Trophoblast cell (in vitro differentiated cells and primary cell): ENCODE data around the gene CHCHD6.

ENCODE experiments used
- DNase-seq, 2 donors: peaks; one replicate each; pipeline ENCODE4 v3.0.0-alpha.2; 2016
- H2AFZ ChIP-seq: 2 replicates; pipeline ENCODE4 v1.6.1; 2013; ENCODE audit warnings: low read length, moderate library complexity, mild to moderate bottlenecking; ENCODE audit not compliant: insufficient read depth, poor library complexity
- H2AK5ac ChIP-seq: 2 replicates; pipeline ENCODE4 v1.6.1; 2013; ENCODE audit warnings: mild to moderate bottlenecking, low read length
- H2BK120ac ChIP-seq: 2 replicates; pipeline ENCODE4 v1.6.1; 2013; ENCODE audit warnings: low read length, mild to moderate bottlenecking, moderate library complexity; ENCODE audit not compliant: insufficient read depth, poor library complexity
- H2BK12ac ChIP-seq: 2 replicates; pipeline ENCODE4 v1.6.1; 2013; ENCODE audit warnings: mild to moderate bottlenecking, low read length, moderate library complexity
- H2BK5ac ChIP-seq: 2 replicates; pipeline ENCODE4 v1.6.1; 2013; ENCODE audit warnings: low read length, low read depth, moderate library complexity, mild to moderate bottlenecking; ENCODE audit not compliant: poor library complexity
- H3K14ac ChIP-seq: 2 replicates; pipeline ENCODE4 v1.6.1; 2013; ENCODE audit warnings: mild to moderate bottlenecking, low read length
- H3K18ac ChIP-seq: 2 replicates; pipeline ENCODE4 v1.6.1; 2013; ENCODE audit warnings: mild to moderate bottlenecking, low read length
- H3K23ac ChIP-seq: 2 replicates; pipeline ENCODE4 v1.6.1; 2013; ENCODE audit warnings: low read length
- H3K27ac ChIP-seq: 2 replicates; pipeline ENCODE4 v1.5.1; 2013; ENCODE audit warnings: low read depth, mild to moderate bottlenecking, inconsistent platforms, low read length, moderate library complexity
- H3K27me3 ChIP-seq: 2 replicates; pipeline ENCODE4 v1.6.1; 2013; ENCODE audit warnings: inconsistent platforms, mild to moderate bottlenecking, low read length, moderate library complexity; ENCODE audit not compliant: insufficient read depth
- H3K36me3 ChIP-seq, 2 experiments: 1 replicate in 1 of 2; 2 replicates in 1 of 2; pipeline ENCODE4 v1.6.1; 2013; ENCODE audit warnings: low read length in 2 of 2, mild to moderate bottlenecking in 2 of 2, moderate library complexity in 1 of 2; ENCODE audit not compliant: insufficient read depth in 2 of 2, control insufficient read depth in 1 of 2
- H3K4ac ChIP-seq: 2 replicates; pipeline ENCODE4 v1.6.1; 2013; ENCODE audit warnings: low read depth, mild to moderate bottlenecking, low read length, moderate library complexity
- H3K4me1 ChIP-seq, 2 experiments: 1 replicate in 1 of 2; 2 replicates in 1 of 2; pipeline ENCODE4 v1.6.1; 2013; ENCODE audit warnings: low read length in 2 of 2, mild to moderate bottlenecking in 2 of 2, moderate library complexity in 1 of 2; ENCODE audit not compliant: insufficient read depth in 2 of 2, control insufficient read depth in 1 of 2
- H3K4me2 ChIP-seq: 2 replicates; pipeline ENCODE4 v1.6.1; 2013; ENCODE audit warnings: inconsistent platforms, mild to moderate bottlenecking, low read length, moderate library complexity
- H3K4me3 ChIP-seq: 2 replicates; pipeline ENCODE4 v1.5.1; 2013; ENCODE audit warnings: mild to moderate bottlenecking, low read depth, low read length, inconsistent platforms
- H3K79me1 ChIP-seq: one replicate; pipeline ENCODE4 v1.6.1; 2013; ENCODE audit warnings: low read length
- H3K79me2 ChIP-seq: 2 replicates; pipeline ENCODE4 v1.6.1; 2013; ENCODE audit warnings: low read length, mild to moderate bottlenecking; ENCODE audit not compliant: control insufficient read depth, insufficient read depth, poor library complexity
- H3K9ac ChIP-seq: 2 replicates; pipeline ENCODE4 v1.6.1; 2013; ENCODE audit warnings: mild to moderate bottlenecking, low read length
- H3K9me3 ChIP-seq: 2 replicates; pipeline ENCODE4 v1.6.1; 2013; ENCODE audit warnings: low read depth, mild to moderate bottlenecking, control low read depth, inconsistent platforms, low read length; ENCODE audit not compliant: insufficient read depth
- H4K12ac ChIP-seq: 2 replicates; pipeline ENCODE4 v1.6.1; 2013; ENCODE audit warnings: low read depth, mild to moderate bottlenecking, low read length, moderate library complexity
- H4K8ac ChIP-seq: 2 replicates; pipeline ENCODE4 v1.6.1; 2013; ENCODE audit warnings: low read depth, mild to moderate bottlenecking, low read length, moderate library complexity
- H4K91ac ChIP-seq: one replicate; pipeline ENCODE4 v1.6.1; 2013; ENCODE audit warnings: low read depth, mild to moderate bottlenecking, low read length, moderate library complexity
- WGBS: extraction: QIAGEN DNeasy Blood & Tissue Kit; methylation state at CpG from one replicate; pipeline ENCODE4 v1.1.7; 2013; ENCODE audit warnings: missing lambda C conversion rate; ENCODE audit not compliant: insufficient read length, insufficient coverage; ENCODE audit errors: extremely low coverage; 5-methylcytosine and 5-hydroxymethylcytosine counted together

CHCHD6 gene

DNA sequence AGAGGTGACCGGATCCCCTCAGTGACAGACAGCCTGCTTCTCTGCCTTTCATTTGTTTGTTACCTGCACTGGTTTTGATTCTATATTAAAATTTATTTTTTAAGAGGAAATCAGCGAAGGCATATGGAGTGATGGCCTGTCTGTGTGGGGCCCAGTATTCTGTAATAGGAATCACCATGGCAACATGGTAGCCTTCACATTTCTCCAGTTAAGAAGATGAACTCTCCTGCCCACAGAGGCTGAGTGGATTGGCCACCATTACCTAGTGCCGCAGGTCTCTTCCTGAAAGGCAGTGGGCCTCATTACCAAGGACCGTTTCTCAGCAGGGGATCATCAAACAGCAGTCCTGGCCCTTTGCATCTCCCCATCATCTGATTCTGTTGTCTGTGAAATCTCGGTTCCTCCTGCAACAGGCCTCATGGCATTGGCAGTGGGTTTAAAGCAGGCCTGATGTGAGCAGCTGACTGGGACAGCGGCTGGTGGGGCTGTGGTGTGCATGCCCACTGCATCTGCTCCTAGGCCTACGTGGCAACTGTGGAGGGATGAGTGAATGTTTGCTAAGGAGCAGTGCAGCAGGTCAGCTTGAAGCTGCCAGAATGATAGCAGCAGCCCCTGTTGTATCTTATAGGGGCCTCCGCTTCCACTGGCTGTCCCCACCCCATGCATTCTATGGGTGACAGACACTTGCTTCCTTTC is 114.5 kb downstream of the CHCHD6 start:
- no peaks in the 10 kb centered on the region for H3K79me2 ChIP-seq
- H2BK5ac ChIP-seq: no peak overlapping the region
- no peak overlapping the region for H3K4ac ChIP-seq
- H3K4me2 ChIP-seq: no peak overlapping the region
- no peaks in the 10 kb centered on the region for H3K36me3 ChIP-seq
- H3K4me1 ChIP-seq: no peaks in the 10 kb centered on the region
- H4K12ac ChIP-seq: no peak overlapping the region
- H3K23ac ChIP-seq: no peak overlapping the region
- no CpG with 5 or more reads among the region's 8 CpGs for WGBS
- H3K9me3 ChIP-seq: no peaks in the 10 kb centered on the region
- no peak overlapping the region for H4K8ac ChIP-seq
- H2BK12ac ChIP-seq: no peak overlapping the region
- no peak for DNase-seq
- no peak overlapping the region for H2BK120ac ChIP-seq
- H4K91ac ChIP-seq: no peak overlapping the region
- H3K27ac ChIP-seq: no peak overlapping the region
- no peaks in the 10 kb centered on the region for H3K79me1 ChIP-seq
- H2AK5ac ChIP-seq: no peak overlapping the region
- H3K18ac ChIP-seq: no peak overlapping the region
- no peak overlapping the region for H2AFZ ChIP-seq
- no peak overlapping the region for H3K14ac ChIP-seq
- H3K27me3 ChIP-seq: no peaks in the 10 kb centered on the region
- H3K9ac ChIP-seq: no peak overlapping the region
- H3K4me3 ChIP-seq: no peak overlapping the region

DNA sequence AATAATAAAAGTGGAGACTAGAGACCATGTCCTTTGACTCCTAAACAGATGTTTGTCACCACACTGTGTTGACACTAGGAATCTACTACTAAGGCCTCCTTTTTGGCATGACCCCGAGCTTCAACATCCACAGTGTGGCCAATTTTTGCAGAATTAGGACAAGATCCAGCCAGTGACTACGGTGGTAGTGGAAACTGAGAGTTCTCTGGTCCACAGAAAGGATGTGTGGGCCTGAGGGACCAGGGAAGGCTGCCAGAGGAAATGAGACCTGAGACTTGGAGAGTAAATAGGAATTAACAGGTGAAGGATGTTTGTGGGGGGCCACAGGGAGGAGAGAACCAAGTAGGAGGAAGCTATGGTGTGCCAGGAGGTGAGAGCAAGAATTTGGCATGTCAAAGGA is 122.7 kb downstream of the CHCHD6 start:
- Histone ChIP-seq H2BK5ac (no peak overlapping the region), H3K36me3 (no peaks in the 10 kb centered on the region)

DNA sequence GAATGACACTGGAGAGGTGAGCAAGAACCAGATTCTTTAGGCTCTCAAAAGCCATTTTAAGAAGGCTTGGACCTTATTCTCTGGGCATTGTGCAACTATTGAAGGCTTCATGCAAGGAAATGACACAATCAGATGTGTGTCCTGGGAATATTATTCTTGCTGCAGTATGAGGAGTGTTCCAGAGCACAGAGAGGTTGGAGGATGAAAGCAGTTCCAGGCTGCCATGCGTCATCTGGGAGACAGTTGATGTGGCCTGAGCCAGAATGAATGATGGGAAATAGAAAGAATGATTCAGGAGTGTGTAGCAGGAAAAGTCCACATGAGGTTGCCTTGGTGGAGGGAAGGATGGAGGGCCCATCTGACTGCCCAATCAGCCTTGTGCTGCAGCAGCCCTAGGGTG is 123.1 kb downstream of the CHCHD6 start:
- Histone ChIP-seq H4K12ac (no peak overlapping the region), H3K4me1 (no peaks in the 10 kb centered on the region), H3K14ac (no peak overlapping the region), H4K91ac (no peak overlapping the region), H3K23ac (no peak overlapping the region), H2BK120ac (no peak overlapping the region), H3K36me3 (no peaks in the 10 kb centered on the region), H2BK5ac (no peak overlapping the region), H3K79me1 (no peaks in the 10 kb centered on the region), H3K4ac (no peak overlapping the region), H3K9me3 (peaks cover 1% of the 10 kb centered on the region), H3K9ac (no peak overlapping the region), H3K4me2 (no peak overlapping the region), H3K27ac (no peak overlapping the region), H3K18ac (no peak overlapping the region), H4K8ac (no peak overlapping the region), H3K4me3 (no peak overlapping the region), H2AFZ (no peak overlapping the region), H3K79me2 (no peaks in the 10 kb centered on the region), H2BK12ac (no peak overlapping the region), H2AK5ac (no peak overlapping the region), H3K27me3 (no peaks in the 10 kb centered on the region)
- whole genome bisulfite sequencing: no CpG with 5 or more reads among the region's 1 CpG
- no peak for DNase-seq

More for the DNA sequence above, 122.7 kb downstream of the CHCHD6 start:
- no peak overlapping the region for H2AFZ ChIP-seq
- no CpG with 5 or more reads among the region's 2 CpGs for WGBS
- no peaks in the 10 kb centered on the region for H3K79me1 ChIP-seq
- no peak overlapping the region for H3K18ac ChIP-seq
- H2BK120ac ChIP-seq: no peak overlapping the region
- no peak overlapping the region for H4K12ac ChIP-seq
- H2BK12ac ChIP-seq: no peak overlapping the region
- H3K9me3 ChIP-seq: peaks cover 1% of the 10 kb centered on the region
- H2AK5ac ChIP-seq: no peak overlapping the region
- no peaks in the 10 kb centered on the region for H3K27me3 ChIP-seq
- H3K9ac ChIP-seq: no peak overlapping the region
- no peak overlapping the region for H3K14ac ChIP-seq
- no peak overlapping the region for H3K4me2 ChIP-seq
- no peak overlapping the region for H3K27ac ChIP-seq
- no peak overlapping the region for H4K91ac ChIP-seq
- H3K4ac ChIP-seq: no peak overlapping the region
- no peaks in the 10 kb centered on the region for H3K79me2 ChIP-seq
- H3K4me1 ChIP-seq: no peaks in the 10 kb centered on the region
- no peak overlapping the region for H3K23ac ChIP-seq
- H3K4me3 ChIP-seq: no peak overlapping the region
- DNase-seq: no peak
- no peak overlapping the region for H4K8ac ChIP-seq

DNA sequence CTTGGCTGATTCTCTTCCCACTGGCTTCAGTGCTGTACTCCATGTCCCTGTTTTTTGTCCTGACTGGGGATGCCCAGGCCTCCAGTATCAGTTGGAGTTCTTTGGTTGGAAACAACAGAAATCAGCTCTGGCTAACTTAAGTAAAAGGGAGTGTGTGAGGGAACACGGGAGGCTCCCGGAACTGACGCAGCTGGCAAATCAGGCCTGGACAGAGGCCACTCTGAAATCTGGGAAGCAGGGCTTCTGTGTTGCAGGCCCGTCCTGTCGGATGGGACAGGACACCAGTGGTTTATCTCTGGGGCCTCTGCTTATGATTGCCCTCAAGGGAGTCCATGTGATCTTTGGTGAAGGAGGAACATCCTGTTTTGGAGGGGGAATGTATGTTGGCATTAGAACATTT is 124.3 kb downstream of the CHCHD6 start:
- no peak overlapping the region for H2BK5ac ChIP-seq
- H3K9ac ChIP-seq: no peak overlapping the region
- H3K4ac ChIP-seq: no peak overlapping the region
- no peak overlapping the region for H4K12ac ChIP-seq
- H2BK120ac ChIP-seq: no peak overlapping the region
- no peak overlapping the region for H3K4me2 ChIP-seq
- no peak overlapping the region for H2AK5ac ChIP-seq
- H3K27ac ChIP-seq: no peak overlapping the region
- no peaks in the 10 kb centered on the region for H3K79me1 ChIP-seq
- no peak overlapping the region for H3K14ac ChIP-seq
- no peaks in the 10 kb centered on the region for H3K27me3 ChIP-seq
- H3K18ac ChIP-seq: no peak overlapping the region
- H4K8ac ChIP-seq: no peak overlapping the region
- no peak overlapping the region for H3K23ac ChIP-seq
- no peak for DNase-seq
- no peak overlapping the region for H2AFZ ChIP-seq
- H4K91ac ChIP-seq: no peak overlapping the region
- H3K79me2 ChIP-seq: no peaks in the 10 kb centered on the region
- H3K4me3 ChIP-seq: no peak overlapping the region
- WGBS: no CpG with 5 or more reads among the region's 5 CpGs
- peaks cover 4% of the 10 kb centered on the region for H3K9me3 ChIP-seq
- H2BK12ac ChIP-seq: no peak overlapping the region
- H3K4me1 ChIP-seq: no peaks in the 10 kb centered on the region
- H3K36me3 ChIP-seq: no peaks in the 10 kb centered on the region
